OCI-LY7 (cell line): Measurements from ENCODE around the gene GID4. TPM values are rescaled to one million over a fixed set of nuclear protein-coding genes. Genes with fewer than 3 reads are reported as not detected.

Experiments used
- BruUV-seq: library from RNA; stranded (reverse); fragments of 400-500 nt; replicated peaks from 2 replicates; lab custom pipeline; 2021; lab: Mats Ljungman, UMichigan
- CTCF ChIA-PET: fragments of 300-600 bp; sonication (Branson Sonifier 250); formaldehyde crosslinking; loops from one replicate; lab custom pipeline; 2022; ENCODE audit warnings: antibody characterized with exemption; ENCODE audit not compliant: unreplicated experiment; lab: Charles Lee
- POLR2A ChIA-PET: fragments of 300-600 bp; sonication (Branson Sonifier 250); formaldehyde crosslinking; loops from one replicate; lab custom pipeline; 2022; ENCODE audit warnings: antibody characterized with exemption; lab: Charles Lee
- DNase-seq: peaks from one replicate; pipeline ENCODE4 v3.0.0-alpha.2; 2015; ENCODE audit warnings: low spot score
- H2AFZ ChIP-seq: fragments of 200-600 bp; sonication (generic), shearing (Covaris generic); 2 replicates; pipeline ENCODE4 v1.6.1; 2014; ENCODE audit warnings: mild to moderate bottlenecking, antibody characterized with exemption, low read length, moderate library complexity
- H3K27ac ChIP-seq: fragments of 200-600 bp; sonication (generic); 2 replicates; pipeline ENCODE4 v1.5.1; 2014; ENCODE audit warnings: mixed run types, low read depth, mild to moderate bottlenecking, moderate library complexity, low read length, inconsistent platforms; ENCODE audit not compliant: poor library complexity, severe bottlenecking
- H3K36me3 ChIP-seq: fragments of 200-600 bp; sonication (generic); 2 replicates; pipeline ENCODE4 v1.6.1; 2014; ENCODE audit warnings: mild to moderate bottlenecking, antibody characterized with exemption, low read length, moderate library complexity, mixed read lengths; ENCODE audit not compliant: insufficient read depth
- H3K4me1 ChIP-seq: fragments of 200-600 bp; sonication (generic); 2 replicates; pipeline ENCODE4 v1.5.1; 2014; ENCODE audit warnings: mild to moderate bottlenecking, low read length; ENCODE audit not compliant: insufficient read depth, poor library complexity, severe bottlenecking
- H3K4me2 ChIP-seq: fragments of 200-600 bp; sonication (generic); 2 replicates; pipeline ENCODE4 v1.6.1; 2014; ENCODE audit warnings: mild to moderate bottlenecking, low read length
- H3K4me3 ChIP-seq: fragments of 200-600 bp; sonication (generic); 2 replicates; pipeline ENCODE4 v1.5.1; 2014; ENCODE audit warnings: mild to moderate bottlenecking, low read depth, low read length; ENCODE audit not compliant: poor library complexity, severe bottlenecking
- H3K79me2 ChIP-seq: fragments of 200-600 bp; sonication (generic); 2 replicates; pipeline ENCODE4 v1.6.1; 2016; ENCODE audit warnings: low read depth, mild to moderate bottlenecking, low read length, moderate library complexity, mixed read lengths; ENCODE audit not compliant: insufficient read depth
- H3K9me2 ChIP-seq: fragments of 200-600 bp; sonication (generic); 2 replicates; pipeline ENCODE4 v1.6.1; 2016; ENCODE audit warnings: mild to moderate bottlenecking, low read length, mixed read lengths; ENCODE audit not compliant: insufficient read depth
- H3K9me3 ChIP-seq: fragments of 200-600 bp; sonication (generic); 2 replicates; pipeline ENCODE4 v1.6.1; 2014; ENCODE audit warnings: mild to moderate bottlenecking, mixed run types, low read length, mixed read lengths
- H4K20me1 ChIP-seq: fragments of 200-600 bp; sonication (generic); 2 replicates; pipeline ENCODE4 v1.6.1; 2014; ENCODE audit warnings: mild to moderate bottlenecking, antibody characterized with exemption, low read length, moderate library complexity, mixed read lengths; ENCODE audit not compliant: insufficient read depth
- CTCF ChIP-seq: fragments of 200-600 bp; sonication (generic); conservative IDR thresholded peaks from 2 replicates; pipeline ENCODE4 v1.5.1; 2014; ENCODE audit warnings: mild to moderate bottlenecking, antibody characterized with exemption, low read length, moderate library complexity, mixed read lengths
- EZH2phosphoT487 ChIP-seq: fragments of 200-600 bp; sonication (generic); IDR thresholded peaks from 2 replicates; pipeline ENCODE4 v1.6.1; 2018; ENCODE audit warnings: low read depth, borderline replicate concordance, mild to moderate bottlenecking, mixed run types, antibody characterized with exemption, low read length, moderate library complexity, mixed read lengths
- intact Hi-C: fragments of 100-400 bp; cut with micrococcal nuclease; formaldehyde crosslinking; loops from one replicate; pipeline ENCODE4 v1.10.0; 2022; ENCODE audit not compliant: unreplicated experiment
- total RNA-seq, 2 experiments: library from RNA; depleted of rRNA in 1 of 2; stranded (reverse); fragments of >200 nt in 1 of 2; shearing (Covaris generic) in 1 of 2; gene quantifications; 2 replicates each; pipeline ENCODE4 v1.2.3, GENCODE V29; 2014 to 2022

GID4 gene
- total RNA-seq, 2 experiments from 2014 or later: 5.1 to 11.8 TPM

GRCh38 chr17:18004345-18004744, 34.9 kb upstream of the GID4 start:
- peaks cover 1% of the 10 kb centered on the region; the same call in 1 of the 2 replicates for H3K36me3 ChIP-seq
- no peak overlapping the region for H3K4me3 ChIP-seq
- intact Hi-C loops: no loop called here
- H4K20me1 ChIP-seq: no peaks in the 10 kb centered on the region
- no peak overlapping the region for H2AFZ ChIP-seq
- H3K27ac ChIP-seq: no peak overlapping the region
- no peaks in the 10 kb centered on the region for H3K9me2 ChIP-seq
- H3K4me1 ChIP-seq: no peaks in the 10 kb centered on the region
- CTCF ChIA-PET: interaction anchor here (1.1 to 1.6 kb wide), 2 partner anchors 9 to 17 kb away, joined by 4 read pairs; no protein-coding TSS in a partner anchor
- no TSS peak for BruUV-seq
- TF ChIP-seq EZH2phosphoT487 (no peak), CTCF (no peak)
- H3K4me2 ChIP-seq: no peak overlapping the region
- H3K79me2 ChIP-seq: no peaks in the 10 kb centered on the region
- H3K9me3 ChIP-seq: no peaks in the 10 kb centered on the region
- DNase-seq: no peak
- POLR2A ChIA-PET: interaction anchor here (0.6 kb wide), 1 partner anchor 356 kb away, joined by 3 read pairs; no protein-coding TSS in a partner anchor

GRCh38 chr17:18004884-18005305, 34.3 kb upstream of the GID4 start:
- peaks cover 3% of the 10 kb centered on the region; the same call in 1 of the 2 replicates for H3K36me3 ChIP-seq
- H4K20me1 ChIP-seq: no peaks in the 10 kb centered on the region
- no peaks in the 10 kb centered on the region for H3K9me2 ChIP-seq
- intact Hi-C loops: no loop called here
- H2AFZ ChIP-seq: no peak overlapping the region
- CTCF ChIA-PET: interaction anchor here (1.1 to 1.6 kb wide), 2 partner anchors 10 to 18 kb away, joined by 4 read pairs; no protein-coding TSS in a partner anchor
- H3K4me2 ChIP-seq: no peak overlapping the region
- no TSS peak for BruUV-seq
- H3K27ac ChIP-seq: no peak overlapping the region
- no peaks in the 10 kb centered on the region for H3K4me1 ChIP-seq
- H3K9me3 ChIP-seq: no peaks in the 10 kb centered on the region
- DNase-seq: no peak
- no peak overlapping the region for H3K4me3 ChIP-seq
- TF ChIP-seq EZH2phosphoT487 (no peak), CTCF (no peak)
- H3K79me2 ChIP-seq: no peaks in the 10 kb centered on the region
- POLR2A ChIA-PET: no interaction called here

GRCh38 chr17:18005496-18005895, 33.7 kb upstream of the GID4 start:
- no peaks in the 10 kb centered on the region for H3K9me2 ChIP-seq
- H3K36me3 ChIP-seq: peaks cover 9% of the 10 kb centered on the region
- no peak overlapping the region for H3K4me3 ChIP-seq
- BruUV-seq: no TSS peak
- H3K4me1 ChIP-seq: no peaks in the 10 kb centered on the region
- no peak for DNase-seq
- TF ChIP-seq EZH2phosphoT487 (no peak), CTCF (no peak)
- H3K79me2 ChIP-seq: no peaks in the 10 kb centered on the region
- POLR2A ChIA-PET: no interaction called here
- H4K20me1 ChIP-seq: no peaks in the 10 kb centered on the region
- intact Hi-C loops: no loop called here
- H3K27ac ChIP-seq: no peak overlapping the region
- CTCF ChIA-PET: interaction anchor here (1.6 kb wide), 1 partner anchor 10 kb away, joined by 4 read pairs; no protein-coding TSS in a partner anchor
- no peaks in the 10 kb centered on the region for H3K9me3 ChIP-seq
- no peak overlapping the region for H3K4me2 ChIP-seq
- H2AFZ ChIP-seq: no peak overlapping the region
